Activated B cell treated with CpG ODN at 0.5 μM for 24 hours (primary cell): ENCODE results near the gene CEACAM16. TPM values are rescaled to one million over a fixed set of nuclear protein-coding genes. Genes with fewer than 3 reads are reported as not detected.
A peak's percentile ranks its signal among the peaks of the same experiment; 100 is the strongest.

Source experiments
- ATAC-seq: fragments of 200-7000 bp; cut with Tn5 transposase; one replicate; pipeline ENCODE4 v1.10.0; 2021; ENCODE audit warnings: low read depth, mild to moderate bottlenecking, moderate library complexity
- CTCF ChIA-PET: fragments of 350-600 bp; sonication (Branson Sonifier 250); formaldehyde crosslinking; loops from one replicate; lab custom pipeline; 2021; ENCODE audit warnings: antibody characterized with exemption; lab: Charles Lee
- POLR2A ChIA-PET: fragments of 350-600 bp; sonication (Branson Sonifier 250); formaldehyde crosslinking; loops from one replicate; lab custom pipeline; 2021; ENCODE audit warnings: antibody characterized with exemption; lab: Charles Lee
- DNase-seq: peaks from one replicate; pipeline ENCODE4 v3.0.0; 2022
- H3K27ac Mint-ChIP-seq: one replicate; pipeline ENCODE4 v1.8.0; 2020; ENCODE audit warnings: mixed read lengths
- H3K27me3 Mint-ChIP-seq: one replicate; pipeline ENCODE4 v1.8.0; 2021; ENCODE audit warnings: mixed read lengths
- H3K36me3 Mint-ChIP-seq: one replicate; pipeline ENCODE4 v1.8.0; 2021; ENCODE audit warnings: low read depth, mixed read lengths
- H3K4me1 Mint-ChIP-seq: one replicate; pipeline ENCODE4 v1.8.0; 2021; ENCODE audit warnings: mixed read lengths
- H3K4me3 Mint-ChIP-seq: one replicate; pipeline ENCODE4 v1.8.0; 2020; ENCODE audit warnings: mild to moderate bottlenecking, mixed read lengths
- H3K9me3 Mint-ChIP-seq: one replicate; pipeline ENCODE4 v1.8.0; 2020; ENCODE audit warnings: mixed read lengths
- CTCF ChIP-seq: fragments of 200-600 bp; IDR thresholded peaks from one replicate; pipeline ENCODE4 v1.8.0; 2022; ENCODE audit warnings: antibody characterized with exemption, mild to moderate bottlenecking
- intact Hi-C: fragments of 100-400 bp; cut with micrococcal nuclease; formaldehyde crosslinking; loops from one replicate; pipeline ENCODE4 v1.15.1; 2024
- total RNA-seq: library from RNA; stranded (reverse); gene quantifications from 2 replicates; pipeline ENCODE4 v1.2.3, GENCODE V29; 2022

Gene CEACAM16, protein sequence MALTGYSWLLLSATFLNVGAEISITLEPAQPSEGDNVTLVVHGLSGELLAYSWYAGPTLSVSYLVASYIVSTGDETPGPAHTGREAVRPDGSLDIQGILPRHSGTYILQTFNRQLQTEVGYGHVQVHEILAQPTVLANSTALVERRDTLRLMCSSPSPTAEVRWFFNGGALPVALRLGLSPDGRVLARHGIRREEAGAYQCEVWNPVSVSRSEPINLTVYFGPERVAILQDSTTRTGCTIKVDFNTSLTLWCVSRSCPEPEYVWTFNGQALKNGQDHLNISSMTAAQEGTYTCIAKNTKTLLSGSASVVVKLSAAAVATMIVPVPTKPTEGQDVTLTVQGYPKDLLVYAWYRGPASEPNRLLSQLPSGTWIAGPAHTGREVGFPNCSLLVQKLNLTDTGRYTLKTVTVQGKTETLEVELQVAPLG
- not detected in 2 replicates for total RNA-seq

DNA sequence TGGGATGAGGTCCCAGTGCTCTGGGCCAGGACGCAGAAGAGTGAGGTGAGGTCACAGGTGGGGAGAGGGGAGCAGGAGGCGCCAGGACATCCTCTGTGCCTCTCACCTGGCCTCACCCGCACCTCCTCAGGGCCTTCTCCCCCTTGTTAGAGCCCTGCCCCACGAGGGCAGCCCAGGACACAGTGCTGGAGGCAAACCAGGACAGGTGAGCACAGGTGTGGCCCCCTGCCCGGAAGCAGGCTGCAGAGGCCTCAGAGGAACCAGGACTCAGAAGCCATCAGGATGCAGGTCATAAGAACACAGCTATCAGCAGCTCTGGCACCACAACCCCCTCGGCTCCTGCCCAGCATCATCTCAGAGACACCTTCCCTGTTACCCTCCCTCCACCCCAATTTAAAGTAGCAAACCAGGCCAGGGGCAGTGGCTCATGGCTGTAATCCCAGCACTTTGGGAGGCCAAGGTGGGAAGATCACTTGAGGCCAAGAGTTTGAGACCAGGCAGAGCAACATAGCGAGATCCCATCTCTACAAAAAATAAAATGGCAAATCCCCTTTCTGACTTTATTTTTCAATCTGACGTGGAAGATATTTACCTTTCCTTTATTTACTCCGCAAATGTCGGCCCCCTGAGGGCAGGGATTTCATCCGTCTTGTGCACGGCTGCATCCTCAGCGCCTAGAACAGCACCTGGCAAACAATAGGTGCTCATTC is at the start of gene CEACAM16:
CEACAM16 (plus strand) TSS at position 660 of the 710 bp plus-strand sequence. CDS start 2,306 bp downstream, outside the sequence.
- H3K27me3 Mint-ChIP-seq = peaks cover 24% of the 10 kb centered on the region
- ATAC-seq = no peak
- CTCF ChIA-PET = no interaction called here
- no peak within 1 kb of the TSS for H3K27ac Mint-ChIP-seq
- H3K4me1 Mint-ChIP-seq = peaks cover 2% of the 10 kb centered on the region
- intact Hi-C loops = no loop called here
- H3K4me3 Mint-ChIP-seq = no peak within 1 kb of the TSS
- no peaks in the 10 kb centered on the region for H3K36me3 Mint-ChIP-seq
- H3K9me3 Mint-ChIP-seq = no peaks in the 10 kb centered on the region
- POLR2A ChIA-PET = no interaction called here
- TF ChIP-seq CTCF = no peak
- no peak for DNase-seq

DNA sequence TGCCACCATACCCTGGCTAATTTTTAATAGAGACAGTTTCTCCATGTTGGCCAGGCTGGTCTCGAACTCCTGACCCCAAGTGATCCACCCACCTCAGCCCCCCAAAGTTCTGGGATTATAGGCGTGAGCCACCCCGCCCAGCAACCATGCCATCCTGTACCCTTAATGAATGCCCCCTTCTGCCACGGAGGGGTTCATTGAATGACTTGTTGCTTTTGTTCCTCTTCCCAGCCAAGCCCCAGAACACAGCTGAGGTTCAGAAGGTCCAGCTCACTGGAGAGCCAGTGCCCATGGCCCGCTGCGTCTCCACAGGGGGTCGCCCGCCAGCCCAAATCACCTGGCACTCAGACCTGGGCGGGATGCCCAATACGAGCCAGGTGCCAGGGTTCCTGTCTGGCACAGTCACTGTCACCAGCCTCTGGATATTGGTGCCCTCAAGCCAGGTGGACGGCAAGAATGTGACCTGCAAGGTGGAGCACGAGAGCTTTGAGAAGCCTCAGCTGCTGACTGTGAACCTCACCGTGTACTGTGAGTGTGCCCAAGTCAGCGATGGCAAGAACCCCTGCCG is 49.3 kb upstream of the CEACAM16 start:
- TF ChIP-seq CTCF = no peak
- Mint-ChIP-seq H3K27ac (no peak overlapping the region), H3K27me3 (peaks cover 14% of the 10 kb centered on the region), H3K4me3 (no peak overlapping the region), H3K9me3 (no peaks in the 10 kb centered on the region), H3K36me3 (no peaks in the 10 kb centered on the region), H3K4me1 (peaks cover 14% of the 10 kb centered on the region)
- intact Hi-C loops = no loop called here
- ChIA-PET CTCF (no interaction called here), POLR2A (interaction anchor here (0.5 kb wide), 1 partner anchor 352 kb away, joined by 3 read pairs; the partner anchor contains the start of gene RELB)
- no peak for DNase-seq
- ATAC-seq = no peak

GRCh38 chr19:44653343-44653742 is 45.6 kb upstream of the CEACAM16 start:
- no peak for ATAC-seq
- H3K36me3 Mint-ChIP-seq = no peaks in the 10 kb centered on the region
- peaks cover 21% of the 10 kb centered on the region for H3K4me1 Mint-ChIP-seq
- no peak for TF ChIP-seq CTCF
- no peak for DNase-seq
- no peaks in the 10 kb centered on the region for H3K9me3 Mint-ChIP-seq
- ChIA-PET CTCF (interaction anchor here (1.9 to 2.1 kb wide), 2 partner anchors 69 to 70 kb away, joined by 8 to 15 read pairs; no protein-coding TSS in a partner anchor), POLR2A (no interaction called here)
- no peak overlapping the region for H3K4me3 Mint-ChIP-seq
- no peak overlapping the region for H3K27ac Mint-ChIP-seq
- intact Hi-C loops = no loop called here
- H3K27me3 Mint-ChIP-seq = no peaks in the 10 kb centered on the region

DNA sequence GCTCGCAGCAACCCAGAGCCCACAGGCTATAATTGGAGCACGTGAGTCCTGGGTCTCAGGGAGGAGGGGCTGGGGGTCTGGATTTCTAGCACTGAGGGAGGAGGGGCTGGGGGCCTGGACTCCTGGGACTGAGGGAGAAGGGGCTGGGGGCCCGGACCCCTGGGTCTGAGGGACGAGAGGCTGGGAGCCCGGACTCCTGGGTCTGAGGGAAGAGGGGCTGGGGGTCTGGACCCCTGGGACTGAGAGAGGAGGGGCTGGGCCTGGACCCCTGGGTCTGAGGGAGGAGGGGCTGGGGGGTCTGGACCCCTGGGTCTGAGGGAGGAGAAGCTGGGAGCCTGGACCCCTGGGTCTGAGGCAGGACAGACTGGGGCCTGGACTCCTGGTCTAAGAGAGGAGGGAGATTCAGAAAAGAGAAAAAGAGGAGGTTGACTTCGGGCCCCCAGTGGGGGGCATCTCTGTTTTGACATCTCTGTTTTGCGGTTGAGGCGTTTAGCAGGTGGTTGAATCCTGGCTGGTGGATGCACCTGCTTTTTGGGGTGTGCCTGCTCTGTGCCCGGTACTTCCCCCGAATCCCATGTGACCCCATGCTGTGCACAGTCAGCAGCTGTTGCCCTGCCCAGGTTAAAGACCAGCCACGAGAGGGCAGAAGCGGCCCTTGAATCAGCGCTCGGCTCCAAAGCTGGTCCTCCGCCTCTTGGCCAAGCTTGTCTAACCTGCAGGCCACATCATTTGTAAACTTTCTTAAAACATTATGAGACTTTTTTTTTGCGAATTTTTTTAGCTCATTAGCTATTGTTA is 44.8 kb upstream of the CEACAM16 start:
- peaks cover 21% of the 10 kb centered on the region for H3K4me1 Mint-ChIP-seq
- ATAC-seq (peak; percentile 94), DNase-seq (peak; percentile 62)
- H3K27me3 Mint-ChIP-seq = no peaks in the 10 kb centered on the region
- POLR2A ChIA-PET = interaction anchor here (0.7 to 1.1 kb wide), 6 partner anchors 31 to 512 kb away, joined by 3 to 10 read pairs (median 3); no protein-coding TSS in a partner anchor
- no peak overlapping the region for H3K4me3 Mint-ChIP-seq
- CTCF ChIA-PET = interaction anchor here (0.5 to 2.1 kb wide), 20 partner anchors 9 to 685 kb away, joined by 3 to 16 read pairs (median 4); partner anchors contain the start of gene IGSF23
- H3K9me3 Mint-ChIP-seq = no peaks in the 10 kb centered on the region
- intact Hi-C loops = loop anchor here (1.0 to 2.0 kb wide), 3 partner anchors 39 to 116 kb away; no protein-coding TSS in a partner anchor
- no peak for TF ChIP-seq CTCF
- H3K36me3 Mint-ChIP-seq = no peaks in the 10 kb centered on the region
- H3K27ac Mint-ChIP-seq = peak overlapping the region; percentile 53
